ENCODE results near the gene ITPKB. TPM values are rescaled to one million over a fixed set of nuclear protein-coding genes. Genes with fewer than 3 reads are reported as not detected.
"Not testable (repeated sequence)": the region's sequence is repeated elsewhere in the genome, so short reads cannot be mapped to it uniquely, and the experiment has no call there.

ITPKB gene
- total RNA-seq, 1 donor from 2014 or later, result 34.9 TPM

GRCh38 chr1:226761322-226761721, 22.2 kb upstream of the ITPKB start:
- DNase-seq (ENCODE audit: low spot score), result no peak

GRCh38 chr1:226754793-226755533, 15.9 kb upstream of the ITPKB start:
- DNase-seq (ENCODE audit: low spot score), result no peak

- no peak for DNase-seq (ENCODE audit: low spot score)
Observed at GRCh38 chr1:226754097-226754496, 15.0 kb upstream of the ITPKB start.

- DNase-seq (ENCODE audit: low spot score), result no peak
Observed at GRCh38 chr1:226751703-226752102, 12.6 kb upstream of the ITPKB start.

- no peak for DNase-seq (ENCODE audit: low spot score)
Observed at GRCh38 chr1:226751214-226751613, 12.1 kb upstream of the ITPKB start.

- DNase-seq (ENCODE audit: low spot score), result no peak
Observed at GRCh38 chr1:226749467-226749866, 10.4 kb upstream of the ITPKB start.

- DNase-seq (ENCODE audit: low spot score), result no peak
Observed at GRCh38 chr1:226748306-226748705, 9.2 kb upstream of the ITPKB start.

GRCh38 chr1:226747519-226748263, 8.6 kb upstream of the ITPKB start:
- not testable (repeated sequence) for DNase-seq (ENCODE audit: low spot score)

- no peak for DNase-seq (ENCODE audit: low spot score)
Observed at GRCh38 chr1:226743259-226743658, 4.2 kb upstream of the ITPKB start.

GRCh38 chr1:226741009-226741408, 1.9 kb upstream of the ITPKB start:
- no peak for DNase-seq (ENCODE audit: low spot score)

GRCh38 chr1:226739696-226740065, 599 bp upstream of the ITPKB start:
- DNase-seq (ENCODE audit: low spot score), result no peak

GRCh38 chr1:226738421-226738994, 574 bp downstream of the ITPKB start:
- no peak for DNase-seq (ENCODE audit: low spot score)

GRCh38 chr1:226737819-226738420, 1.2 kb downstream of the ITPKB start:
- no peak for DNase-seq (ENCODE audit: low spot score)

- no peak for DNase-seq (ENCODE audit: low spot score)
Observed at GRCh38 chr1:226736908-226737818, 1.9 kb downstream of the ITPKB start.

- DNase-seq (ENCODE audit: low spot score), result no peak
Observed at GRCh38 chr1:226736001-226736907, 2.8 kb downstream of the ITPKB start.

- no peak for DNase-seq (ENCODE audit: low spot score)
Observed at GRCh38 chr1:226735576-226735975, 3.5 kb downstream of the ITPKB start.

- DNase-seq (ENCODE audit: low spot score), result no peak
Observed at GRCh38 chr1:226734611-226735153, 4.4 kb downstream of the ITPKB start.

GRCh38 chr1:226733876-226734275, 5.2 kb downstream of the ITPKB start:
- DNase-seq (ENCODE audit: low spot score), result no peak

GRCh38 chr1:226733304-226733703, 5.8 kb downstream of the ITPKB start:
- DNase-seq (ENCODE audit: low spot score), result no peak

Data from mesenteric fat pad (tissue), 1 donor.